HG03095 (cell line): ENCODE results near the gene LRP4.

Source experiments
- ATAC-seq: cut with Tn5 transposase; IDR thresholded peaks from one replicate; pipeline ENCODE4 v1.9.1; 2021; ENCODE audit warnings: moderate library complexity; ENCODE audit not compliant: unreplicated experiment

The LRP4 gene

DNA sequence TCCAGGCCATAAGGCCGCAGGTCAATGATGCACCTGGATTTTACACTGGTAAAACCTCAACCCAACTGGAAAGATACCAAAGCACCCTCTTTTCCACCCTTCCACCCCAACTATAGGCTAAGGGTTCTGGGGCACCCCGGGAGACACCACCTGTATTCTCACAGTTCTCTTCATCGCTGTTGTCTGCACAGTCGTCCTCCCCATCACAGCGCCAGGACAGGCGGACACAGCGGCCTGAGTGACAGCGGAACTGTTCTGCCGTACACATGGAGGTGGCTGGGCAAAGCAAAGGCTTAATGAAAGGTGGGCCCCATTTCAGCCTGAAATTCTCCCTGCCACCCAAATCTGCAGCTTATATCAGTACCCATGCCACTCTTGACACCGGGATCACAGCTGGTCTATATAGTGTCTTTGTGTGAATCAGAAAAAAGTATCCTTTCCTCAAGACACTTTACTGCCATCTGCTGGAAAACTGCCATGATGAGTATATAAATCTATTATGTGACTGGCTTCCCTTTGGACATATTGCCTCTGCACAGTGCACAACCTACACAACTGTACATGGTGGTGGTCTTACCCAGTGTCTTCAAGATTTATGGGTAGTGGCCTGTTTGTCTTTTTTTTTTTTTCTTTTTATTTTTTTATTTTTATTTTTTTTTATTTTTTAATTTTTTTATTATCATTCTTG lies 21.5 kb downstream of the LRP4 start:
- no peak for ATAC-seq

DNA sequence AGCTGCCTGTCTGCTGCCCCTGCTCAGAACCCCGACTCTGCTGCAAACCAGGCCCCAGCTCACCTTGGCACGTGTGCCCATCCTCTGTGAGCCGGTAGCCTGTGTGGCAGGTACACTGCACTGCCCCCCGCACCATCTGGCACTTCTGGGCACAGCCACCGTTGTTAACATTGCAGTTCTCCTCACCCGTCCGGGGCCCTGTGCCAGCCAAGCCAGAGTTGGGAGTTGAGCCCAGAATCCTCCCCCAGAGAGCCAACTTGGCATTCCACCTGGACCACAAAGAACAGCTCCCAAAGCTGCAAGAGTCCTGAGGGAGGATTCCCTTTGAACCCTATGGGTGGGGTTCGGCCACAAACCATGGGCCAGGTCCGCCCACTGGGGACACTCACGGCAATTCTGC lies 22.5 kb downstream of the LRP4 start:
- ATAC-seq, result no peak

DNA sequence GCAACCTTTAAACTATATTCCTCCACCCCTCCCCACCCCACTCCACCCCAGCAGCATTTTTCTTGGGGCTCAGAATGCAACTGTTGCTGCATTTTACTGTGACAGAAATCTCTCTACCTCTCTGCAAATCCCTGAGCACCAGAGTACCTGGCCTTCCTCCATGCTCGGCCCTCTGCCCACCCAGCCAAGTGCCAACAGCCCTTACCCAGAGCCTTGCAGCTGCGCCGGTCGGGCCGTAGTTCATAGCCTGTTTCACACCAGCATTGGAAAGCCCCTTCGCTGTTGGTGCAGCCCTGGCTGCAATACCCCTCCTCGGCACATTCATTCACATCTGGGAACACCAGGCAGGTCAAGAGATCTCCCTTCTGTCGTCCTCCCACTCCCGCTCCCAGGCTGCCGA lies 23.4 kb downstream of the LRP4 start:
- ATAC-seq, result no peak

DNA sequence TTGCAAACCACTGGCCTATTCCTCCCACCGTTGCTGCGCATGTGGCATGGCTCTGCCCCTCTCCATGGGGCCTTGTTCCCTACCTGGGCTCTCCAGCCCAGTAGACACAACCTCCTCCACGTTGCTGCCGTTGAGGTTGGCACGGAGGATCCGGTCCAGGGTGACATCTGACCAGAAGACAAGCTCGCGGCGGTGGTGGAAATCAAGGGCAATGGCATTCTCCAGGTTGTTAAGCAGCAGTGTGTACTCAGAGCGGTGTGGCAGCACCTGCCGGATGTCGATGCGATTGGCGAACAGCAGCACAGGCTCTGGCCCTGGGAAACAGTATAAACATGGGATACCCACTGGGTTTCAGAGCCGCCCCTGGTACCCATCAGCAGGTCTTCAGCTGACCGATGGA lies 23.8 kb downstream of the LRP4 start:
- ATAC-seq, result no peak

DNA sequence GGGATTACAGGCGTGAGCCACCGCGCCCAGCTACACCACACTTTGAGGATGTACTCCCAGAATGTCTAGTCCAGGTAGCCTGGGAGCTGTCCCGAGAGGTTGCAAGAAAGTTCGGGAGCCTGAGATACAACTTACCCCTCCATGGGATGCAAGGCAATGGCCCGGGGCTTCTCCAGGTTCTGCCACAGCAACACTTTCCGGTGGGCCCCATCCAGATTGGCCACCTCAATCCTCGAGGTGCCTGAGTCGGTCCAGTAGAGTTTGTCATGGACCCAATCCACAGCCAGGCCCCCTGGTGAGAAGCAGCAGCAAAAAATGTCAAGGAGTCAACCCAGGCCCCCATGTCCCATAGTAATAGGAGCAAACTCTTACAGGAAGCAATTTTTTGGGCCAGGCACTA lies 25.5 kb downstream of the LRP4 start:
- no peak for ATAC-seq

DNA sequence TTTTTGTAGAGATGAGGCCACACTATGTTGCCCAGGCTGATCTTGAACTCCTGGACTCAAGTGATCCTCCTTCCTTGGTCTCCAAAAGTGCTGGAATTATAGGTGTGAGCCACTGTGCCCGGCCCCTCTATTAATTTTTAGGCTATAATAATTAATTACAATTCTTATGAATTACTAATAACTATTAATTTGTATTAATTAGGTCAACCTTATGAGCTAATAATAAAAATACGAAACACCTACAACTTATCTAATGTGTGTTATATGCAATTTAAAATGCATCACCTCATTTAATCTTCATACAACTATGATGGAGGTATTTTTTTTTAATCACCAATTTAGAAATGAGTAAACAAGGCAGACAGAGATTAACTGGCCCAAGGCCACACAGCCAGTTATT lies 26.2 kb downstream of the LRP4 start:
- ATAC-seq, result no peak

DNA sequence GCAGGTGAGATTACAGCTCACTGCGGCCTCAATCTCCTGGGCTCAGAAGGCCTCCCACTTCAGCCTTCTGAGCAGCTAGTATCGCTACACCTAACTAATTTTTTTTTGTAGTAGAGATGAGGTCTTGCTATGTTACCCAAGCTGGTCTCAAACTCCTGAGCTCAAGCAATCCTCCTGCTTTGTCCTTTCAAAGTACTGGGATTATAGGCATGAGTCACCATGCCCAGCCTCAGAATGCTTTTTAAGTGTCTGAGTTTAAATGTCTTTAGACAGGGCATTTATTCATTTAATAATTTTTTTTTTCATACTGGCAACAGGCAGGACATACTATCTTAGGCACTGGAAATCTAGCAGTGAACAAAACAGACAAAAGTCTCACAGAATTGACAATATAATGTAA lies 27.7 kb downstream of the LRP4 start:
- no peak for ATAC-seq

DNA sequence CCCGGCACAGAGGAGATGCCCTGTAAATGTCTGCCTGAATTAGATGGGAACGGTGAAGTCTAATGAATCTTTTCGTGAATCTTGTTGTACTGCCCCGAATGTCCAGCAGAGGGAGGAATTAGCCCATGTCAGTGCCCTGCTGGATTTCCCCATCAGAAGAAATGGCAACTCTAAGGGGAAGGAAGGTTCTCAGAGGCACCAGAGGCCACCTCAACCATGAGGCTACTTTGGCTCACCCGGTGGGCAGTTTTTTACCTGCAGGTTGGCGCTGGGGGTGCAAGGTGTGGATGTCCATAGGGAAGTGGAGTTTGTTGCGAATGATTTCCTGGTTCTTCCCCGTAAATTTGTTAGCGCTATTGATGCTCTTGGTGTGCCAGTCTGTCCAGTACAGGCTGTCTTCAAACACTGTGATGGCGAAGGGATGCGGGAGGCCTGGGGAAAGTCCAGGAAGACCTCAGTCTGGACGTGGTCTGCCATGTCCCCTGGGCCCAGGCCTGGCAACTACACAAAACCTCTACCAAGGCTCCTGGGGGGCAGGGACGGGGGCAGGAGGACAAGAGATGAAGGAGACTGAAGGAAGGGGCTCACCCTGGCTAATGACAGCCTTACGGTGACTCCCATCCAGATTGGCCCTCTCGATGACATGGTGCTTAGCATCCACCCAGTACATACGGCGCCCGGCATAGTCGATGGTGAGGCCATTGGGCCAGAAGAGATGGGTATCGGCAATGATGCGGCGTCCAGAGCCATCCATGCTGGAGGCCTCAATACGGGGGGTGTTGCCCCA lies 28.5 kb downstream of the LRP4 start:
- no peak for ATAC-seq

DNA sequence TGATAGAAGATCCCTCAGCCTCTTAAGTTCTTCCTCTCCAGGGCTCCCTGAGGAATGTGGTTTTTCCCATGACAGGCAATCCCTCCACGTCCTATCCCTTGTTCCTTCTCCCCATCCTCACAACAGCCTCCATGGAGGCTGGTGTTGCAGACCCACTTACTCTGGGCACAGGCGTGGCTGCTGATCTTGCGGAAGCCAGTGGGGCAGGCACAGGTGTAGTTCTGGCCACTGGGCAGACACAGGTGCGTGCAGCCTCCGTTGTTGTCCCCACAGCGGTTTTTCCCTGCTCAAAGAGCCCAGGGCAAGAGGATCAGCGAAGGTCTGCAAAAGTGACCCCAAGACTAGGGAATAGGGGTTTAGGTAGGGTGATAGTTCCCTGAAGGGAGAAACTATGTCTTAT lies 29.1 kb downstream of the LRP4 start:
- ATAC-seq, result no peak

DNA sequence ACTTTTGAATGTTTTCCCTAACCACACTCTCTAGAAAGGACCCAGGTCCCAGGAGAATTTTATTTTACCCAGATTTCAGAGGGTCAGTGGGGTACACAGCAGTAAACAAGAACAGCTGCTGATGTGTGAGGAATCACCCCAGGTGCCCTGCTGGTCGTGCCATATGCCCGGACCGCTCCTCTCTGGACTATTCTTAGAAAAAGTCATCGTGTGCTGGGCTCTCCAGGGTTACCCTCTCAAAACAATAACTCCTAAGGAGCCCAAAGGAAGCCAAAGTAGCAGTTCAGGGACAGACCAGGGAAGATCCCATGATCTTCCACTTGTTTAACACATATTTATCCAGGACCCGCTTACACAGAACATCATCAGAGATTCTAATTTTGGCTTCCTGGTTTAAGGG lies 29.7 kb downstream of the LRP4 start:
- ATAC-seq, result no peak

DNA sequence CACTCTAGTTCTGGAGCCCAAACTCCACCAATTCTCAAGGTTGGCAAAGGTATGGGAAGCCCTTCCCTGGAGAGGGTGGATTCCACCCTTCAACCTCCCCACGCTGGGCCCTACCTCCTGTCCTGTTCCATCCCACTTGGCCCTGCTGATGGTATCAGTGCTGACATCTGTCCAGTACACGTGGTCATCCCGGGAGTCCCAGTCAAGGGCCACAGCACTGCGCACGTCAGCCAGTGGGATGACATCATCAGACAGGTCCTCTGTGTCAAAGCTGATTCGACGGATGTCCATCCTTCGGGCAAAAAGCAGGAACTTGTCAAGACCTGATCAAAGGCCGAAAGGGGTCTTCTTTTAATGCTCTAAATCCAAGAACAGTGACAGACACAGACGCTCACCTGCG lies 32.1 kb downstream of the LRP4 start:
- no peak for ATAC-seq

DNA sequence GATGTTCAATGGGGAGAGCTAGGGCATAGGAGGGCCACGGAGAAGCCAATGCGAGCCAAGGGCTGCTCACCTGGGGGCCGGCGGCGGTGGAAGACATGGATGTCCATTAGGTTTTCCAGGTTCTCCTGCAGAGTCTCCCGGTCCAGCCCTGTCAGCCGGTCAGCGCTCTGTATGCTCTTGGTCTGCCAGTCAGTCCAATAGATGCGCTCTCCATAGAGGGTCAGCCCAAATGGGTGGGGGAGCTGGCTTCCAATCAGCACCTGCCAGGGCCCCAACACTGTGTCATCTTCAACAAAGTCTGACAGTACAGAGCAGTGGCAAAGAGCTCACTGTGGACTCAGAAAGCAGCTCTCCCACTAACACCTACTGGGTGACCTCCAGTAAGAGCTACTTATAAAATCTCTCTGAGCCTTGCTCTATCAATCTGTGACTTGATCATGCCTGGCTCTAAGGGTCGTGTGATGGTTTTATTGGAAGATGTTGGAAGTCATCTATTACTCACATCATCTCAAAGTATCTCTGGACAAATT lies 39.2 kb downstream of the LRP4 start:
- no peak for ATAC-seq

DNA sequence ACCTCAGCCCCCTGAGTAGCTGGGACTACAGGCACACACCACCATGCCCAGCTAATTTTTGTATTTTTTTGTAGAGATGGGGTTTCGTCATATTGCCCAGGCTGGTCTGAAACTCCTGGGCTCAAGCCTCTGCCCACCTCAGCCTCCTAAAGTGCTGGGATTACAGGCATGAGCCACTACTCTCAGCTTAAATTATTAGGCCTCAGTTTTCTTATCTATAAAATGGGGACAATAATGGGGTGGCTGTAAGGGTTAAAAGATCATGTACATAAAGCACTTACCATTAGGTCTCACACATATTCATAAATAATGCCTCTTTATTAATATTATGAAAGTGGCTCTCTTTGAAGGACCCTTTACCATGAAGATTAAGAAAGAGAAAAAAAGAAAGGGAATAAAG lies 40.8 kb downstream of the LRP4 start:
- no peak for ATAC-seq

DNA sequence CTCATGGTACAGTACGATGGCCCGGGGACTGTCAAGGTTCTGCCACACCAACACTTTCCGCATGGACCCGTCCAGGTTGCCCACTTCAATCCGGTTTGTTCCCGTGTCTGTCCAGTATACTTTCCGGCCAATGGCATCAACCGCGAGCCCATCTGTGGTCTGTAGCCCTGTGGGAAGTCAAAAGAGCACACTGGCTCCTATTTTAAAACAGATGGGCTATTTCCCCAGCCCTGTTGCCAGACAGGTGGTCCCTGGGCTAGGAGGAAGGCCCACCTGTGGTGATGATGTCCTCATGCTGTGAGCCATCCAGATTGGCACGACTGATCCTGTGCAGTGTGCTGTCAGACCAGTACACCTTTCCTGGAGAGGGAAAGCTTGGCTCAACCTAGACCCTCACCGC lies 41.9 kb downstream of the LRP4 start:
- ATAC-seq, result no peak

DNA sequence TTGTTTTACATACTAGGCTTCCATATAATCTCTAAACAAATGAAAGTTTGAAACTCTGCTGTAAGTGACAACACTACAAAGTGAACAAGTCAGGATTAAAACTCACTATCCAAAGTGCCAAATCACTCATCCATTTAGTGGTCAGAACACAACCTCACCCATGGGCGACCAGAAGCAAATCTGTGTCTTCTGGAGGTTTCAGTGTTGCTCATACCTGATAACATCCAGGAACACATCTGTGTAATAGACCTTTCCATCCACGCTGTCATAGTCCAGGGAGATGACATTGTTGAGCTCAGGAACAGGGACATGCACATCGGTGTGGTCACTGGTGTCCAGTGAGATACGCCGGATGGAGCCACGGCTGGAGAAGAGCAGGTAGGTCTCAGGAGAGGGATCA lies 43.8 kb downstream of the LRP4 start:
- no peak for ATAC-seq

DNA sequence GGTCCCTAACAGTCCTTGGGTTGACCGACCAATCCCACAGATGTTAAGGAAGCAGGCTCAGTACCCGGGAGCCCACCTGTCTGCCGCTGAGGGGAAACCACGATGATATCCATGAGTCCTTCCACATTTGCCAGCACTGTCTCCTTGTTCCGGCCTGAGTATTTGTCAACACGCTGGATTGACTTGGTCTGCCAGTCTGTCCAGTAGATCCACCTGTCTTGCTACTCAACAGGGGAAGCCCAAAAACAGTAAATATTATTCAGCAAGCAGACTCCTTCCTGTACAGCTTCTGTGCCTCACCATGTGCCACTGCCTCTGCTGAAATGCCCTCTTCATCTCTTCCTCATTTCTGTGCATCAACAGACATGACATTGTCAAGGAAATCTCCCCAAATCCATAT lies 49.4 kb downstream of the LRP4 start:
- no peak for ATAC-seq

DNA sequence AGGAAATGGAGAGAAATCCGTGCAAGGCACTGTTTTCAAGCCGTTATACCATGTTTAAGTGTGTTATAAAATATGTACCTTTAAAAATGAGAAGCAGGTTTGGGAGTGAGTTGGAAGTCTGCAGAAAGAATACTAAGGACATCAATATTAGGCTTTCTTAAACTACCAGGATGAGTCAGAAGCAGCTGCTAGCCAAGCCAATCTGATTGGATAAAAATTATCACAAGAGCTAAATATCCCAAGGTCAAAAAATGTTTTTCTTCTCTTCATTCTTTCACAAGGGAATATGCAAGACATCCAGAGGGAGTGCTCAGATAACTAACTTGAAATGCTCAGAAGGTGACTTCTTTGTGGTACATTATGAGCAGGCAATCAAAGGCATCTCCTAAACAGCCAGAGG lies 53.0 kb downstream of the LRP4 start:
- no peak for ATAC-seq

DNA sequence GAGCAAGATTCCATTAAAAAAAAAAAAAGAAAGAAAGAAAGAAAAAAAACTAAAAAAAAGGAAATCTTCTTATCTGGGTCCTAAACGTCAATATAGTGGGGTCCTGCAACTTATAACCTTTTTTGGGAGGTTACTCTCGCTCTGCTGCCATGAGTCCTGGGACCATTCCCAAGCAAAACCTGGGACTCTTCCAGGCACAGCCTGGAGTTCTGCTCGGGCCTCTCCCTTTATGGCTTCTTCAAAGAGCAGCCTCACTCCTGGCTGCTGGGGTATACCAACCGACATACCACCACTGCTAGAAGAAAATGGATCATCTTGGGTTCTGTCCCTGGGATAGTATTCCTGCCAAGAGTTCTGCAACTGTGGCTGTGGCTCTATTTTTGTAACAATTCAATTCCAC lies 58.1 kb downstream of the LRP4 start:
- ATAC-seq, result no peak

DNA sequence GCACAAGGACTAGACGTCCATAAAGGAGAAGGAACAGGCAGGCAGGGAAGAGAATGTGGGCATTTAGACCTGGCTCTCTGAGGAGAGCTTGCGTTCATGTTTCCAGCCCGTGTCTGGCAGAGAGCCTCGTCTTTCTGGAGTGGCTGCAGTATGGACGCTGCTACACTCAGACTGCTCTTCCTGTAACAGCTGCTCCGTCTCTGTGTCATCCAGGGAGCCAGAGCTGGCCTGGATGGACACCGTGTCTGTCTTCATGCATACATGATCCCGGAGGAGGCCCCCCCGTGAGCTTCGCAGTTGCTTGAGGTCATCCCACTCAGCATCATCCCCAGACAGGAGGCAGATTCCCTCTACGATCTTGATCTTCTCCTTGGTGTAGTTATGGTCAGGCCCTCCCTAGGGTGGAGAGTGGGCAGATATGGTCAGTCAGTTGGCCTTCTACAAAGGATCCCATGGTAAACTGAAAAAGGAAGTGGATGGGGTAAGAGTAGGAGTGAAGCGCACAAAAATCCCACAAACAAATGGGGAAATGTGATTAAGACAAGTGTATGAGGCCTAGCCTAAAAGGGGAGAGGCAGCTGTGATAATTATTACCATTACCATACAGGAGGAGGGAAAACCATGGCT lies 59.3 kb downstream of the LRP4 start:
- no peak for ATAC-seq

DNA sequence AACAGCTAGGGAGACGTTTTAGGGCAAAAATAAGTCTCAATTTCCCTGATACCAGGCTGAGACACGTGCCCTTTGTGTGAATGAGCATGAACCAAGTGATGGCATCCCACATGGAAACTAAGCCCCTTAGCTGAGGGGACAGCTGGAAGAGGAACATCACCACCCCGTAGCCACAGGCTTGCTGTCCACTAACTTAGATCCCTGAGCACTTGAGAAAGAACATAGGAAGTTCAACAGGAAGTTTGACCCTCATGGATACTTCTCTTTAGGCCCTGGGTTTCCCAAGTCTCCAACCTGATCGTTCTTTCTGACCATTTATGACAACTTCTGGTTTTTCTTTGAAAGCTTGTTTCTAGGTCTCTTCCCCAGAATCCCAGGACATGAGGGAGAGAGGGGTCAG lies 60.7 kb downstream of the LRP4 start:
- ATAC-seq, result no peak

DNA sequence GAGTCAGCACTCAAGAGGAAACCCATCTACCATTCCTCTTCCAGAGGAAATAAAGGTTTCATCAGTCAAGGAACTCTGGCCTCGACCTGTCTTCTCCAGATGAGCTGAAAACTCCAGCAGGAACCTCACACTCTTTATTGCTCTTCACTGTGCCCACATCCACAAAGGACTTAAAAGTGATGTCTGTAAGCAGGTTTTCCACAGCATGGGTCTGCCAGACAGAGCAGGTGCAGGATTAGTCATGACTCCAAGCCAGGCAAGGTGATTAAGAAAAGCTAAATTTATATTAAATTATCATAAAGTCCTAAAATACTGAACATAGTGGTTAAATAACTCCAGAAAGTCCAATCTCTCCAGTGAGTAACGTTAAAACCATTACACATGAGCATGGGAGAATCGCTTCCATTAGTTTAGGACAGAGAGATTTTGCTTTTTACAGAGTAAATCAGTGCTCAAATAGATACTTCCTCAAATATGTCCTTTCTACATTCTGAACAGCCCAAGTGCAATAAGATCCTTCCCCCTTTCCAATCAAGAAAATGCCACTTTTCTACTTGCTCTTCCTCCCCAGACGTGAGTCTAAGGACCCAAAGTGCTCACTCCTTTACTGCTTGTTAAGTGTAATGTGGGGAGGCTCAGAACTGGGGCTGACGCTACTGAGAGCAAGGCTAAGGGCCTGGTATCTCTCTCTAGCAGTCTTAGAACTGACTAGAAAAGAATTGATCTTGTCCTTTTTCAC lies 61.6 kb downstream of the LRP4 start:
- ATAC-seq, result no peak
